ENCODE results near the gene NR2C2. TPM values are rescaled to one million over a fixed set of nuclear protein-coding genes. Genes with fewer than 3 reads are reported as not detected.

The NR2C2 gene
- total RNA-seq, 1 donor from 2014 or later: 43.6 TPM

DNA sequence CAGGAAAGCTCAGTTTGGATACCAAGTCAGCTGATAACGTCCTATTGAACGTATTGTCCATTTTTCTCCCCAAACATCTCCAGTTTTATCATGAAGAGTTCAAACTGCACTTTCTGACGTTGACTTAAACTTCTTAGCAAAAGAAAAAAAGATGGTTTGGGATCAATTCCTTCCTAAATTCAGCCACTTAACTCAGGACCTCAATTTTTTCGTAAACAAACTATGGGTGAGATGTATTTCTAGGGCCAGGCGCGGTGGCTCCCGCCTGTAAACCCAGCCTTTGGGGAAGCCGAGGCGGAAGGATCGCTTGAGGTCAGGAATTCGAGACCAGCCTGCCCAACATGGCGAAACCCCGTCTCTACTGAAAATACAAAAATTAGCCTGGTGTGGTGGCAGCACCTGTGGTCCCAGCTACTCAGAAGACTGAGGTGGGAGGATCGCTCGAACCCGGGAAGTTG is 118.2 kb downstream of the NR2C2 start:
- TF ChIP-seq, protein P1, sequence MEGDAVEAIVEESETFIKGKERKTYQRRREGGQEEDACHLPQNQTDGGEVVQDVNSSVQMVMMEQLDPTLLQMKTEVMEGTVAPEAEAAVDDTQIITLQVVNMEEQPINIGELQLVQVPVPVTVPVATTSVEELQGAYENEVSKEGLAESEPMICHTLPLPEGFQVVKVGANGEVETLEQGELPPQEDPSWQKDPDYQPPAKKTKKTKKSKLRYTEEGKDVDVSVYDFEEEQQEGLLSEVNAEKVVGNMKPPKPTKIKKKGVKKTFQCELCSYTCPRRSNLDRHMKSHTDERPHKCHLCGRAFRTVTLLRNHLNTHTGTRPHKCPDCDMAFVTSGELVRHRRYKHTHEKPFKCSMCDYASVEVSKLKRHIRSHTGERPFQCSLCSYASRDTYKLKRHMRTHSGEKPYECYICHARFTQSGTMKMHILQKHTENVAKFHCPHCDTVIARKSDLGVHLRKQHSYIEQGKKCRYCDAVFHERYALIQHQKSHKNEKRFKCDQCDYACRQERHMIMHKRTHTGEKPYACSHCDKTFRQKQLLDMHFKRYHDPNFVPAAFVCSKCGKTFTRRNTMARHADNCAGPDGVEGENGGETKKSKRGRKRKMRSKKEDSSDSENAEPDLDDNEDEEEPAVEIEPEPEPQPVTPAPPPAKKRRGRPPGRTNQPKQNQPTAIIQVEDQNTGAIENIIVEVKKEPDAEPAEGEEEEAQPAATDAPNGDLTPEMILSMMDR (conservative IDR thresholded peaks at IDR 0.05): no peak
- no peak for DNase-seq (ENCODE audit: extremely low spot score, unreplicated experiment)
- Mint-ChIP-seq H3K4me1 (ENCODE audit: unreplicated experiment) (peaks cover 20% of the 10 kb centered on the region), H3K4me3 (peak overlapping the region; percentile 97), H3K9me3 (peaks cover 3% of the 10 kb centered on the region), H3K27me3 (no peaks in the 10 kb centered on the region), H3K36me3 (peaks cover 13% of the 10 kb centered on the region), H3K27ac (peak overlapping the region; percentile 95)

GRCh38 chr3:15066467-15066866 is 119.1 kb downstream of the NR2C2 start:
- H3K27ac Mint-ChIP-seq: no peak overlapping the region
- peak overlapping the region; percentile 97 for H3K4me3 Mint-ChIP-seq
- H3K4me1 Mint-ChIP-seq (ENCODE audit: unreplicated experiment): peaks cover 20% of the 10 kb centered on the region
- peaks cover 3% of the 10 kb centered on the region for H3K9me3 Mint-ChIP-seq
- TF ChIP-seq, protein P1 (conservative IDR thresholded peaks at IDR 0.05): no peak
- no peak for DNase-seq (ENCODE audit: extremely low spot score, unreplicated experiment)
- no peaks in the 10 kb centered on the region for H3K27me3 Mint-ChIP-seq
- peaks cover 12% of the 10 kb centered on the region for H3K36me3 Mint-ChIP-seq

DNA sequence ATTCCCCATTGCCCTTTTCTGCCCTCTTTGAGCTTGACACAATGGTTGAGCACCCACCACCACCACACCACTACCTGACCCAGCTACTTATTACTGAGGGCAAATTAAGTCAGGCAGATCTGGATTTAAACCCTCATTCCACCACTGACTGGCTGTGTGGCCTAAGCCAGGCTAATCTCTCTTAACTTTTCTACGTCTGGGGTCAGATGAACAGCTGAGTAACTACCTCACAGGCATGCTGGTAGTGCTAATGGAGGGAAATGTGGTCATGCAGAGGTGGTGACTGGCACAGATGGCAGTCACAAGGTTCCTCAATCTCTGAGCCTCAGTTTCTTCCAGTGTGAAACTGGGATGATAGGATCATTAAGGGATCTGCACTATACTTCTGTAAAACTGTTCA is 122.1 kb downstream of the NR2C2 start:
- TF ChIP-seq, protein P1 (conservative IDR thresholded peaks at IDR 0.05): no peak
- DNase-seq (ENCODE audit: extremely low spot score, unreplicated experiment): no peak
- H3K36me3 Mint-ChIP-seq: peaks cover 14% of the 10 kb centered on the region
- H3K27me3 Mint-ChIP-seq: no peaks in the 10 kb centered on the region
- peaks cover 3% of the 10 kb centered on the region for H3K9me3 Mint-ChIP-seq
- H3K4me3 Mint-ChIP-seq: no peak overlapping the region
- H3K4me1 Mint-ChIP-seq (ENCODE audit: unreplicated experiment): peaks cover 9% of the 10 kb centered on the region
- H3K27ac Mint-ChIP-seq: no peak overlapping the region

GRCh38 chr3:15071699-15072098 is 124.3 kb downstream of the NR2C2 start:
- H3K4me1 Mint-ChIP-seq (ENCODE audit: unreplicated experiment): peaks cover 5% of the 10 kb centered on the region
- TF ChIP-seq, protein P1 (conservative IDR thresholded peaks at IDR 0.05): no peak
- H3K27me3 Mint-ChIP-seq: no peaks in the 10 kb centered on the region
- H3K9me3 Mint-ChIP-seq: no peaks in the 10 kb centered on the region
- DNase-seq (ENCODE audit: extremely low spot score, unreplicated experiment): no peak
- no peak overlapping the region for H3K4me3 Mint-ChIP-seq
- peaks cover 11% of the 10 kb centered on the region for H3K36me3 Mint-ChIP-seq
- no peak overlapping the region for H3K27ac Mint-ChIP-seq

GRCh38 chr3:15074500-15074899 is 127.1 kb downstream of the NR2C2 start:
- DNase-seq (ENCODE audit: extremely low spot score, unreplicated experiment): no peak
- no peak overlapping the region for H3K27ac Mint-ChIP-seq
- H3K4me3 Mint-ChIP-seq: no peak overlapping the region
- no peaks in the 10 kb centered on the region for H3K9me3 Mint-ChIP-seq
- H3K4me1 Mint-ChIP-seq (ENCODE audit: unreplicated experiment): no peaks in the 10 kb centered on the region
- peaks cover 14% of the 10 kb centered on the region for H3K36me3 Mint-ChIP-seq
- TF ChIP-seq, protein P1 (conservative IDR thresholded peaks at IDR 0.05): no peak
- no peaks in the 10 kb centered on the region for H3K27me3 Mint-ChIP-seq

DNA sequence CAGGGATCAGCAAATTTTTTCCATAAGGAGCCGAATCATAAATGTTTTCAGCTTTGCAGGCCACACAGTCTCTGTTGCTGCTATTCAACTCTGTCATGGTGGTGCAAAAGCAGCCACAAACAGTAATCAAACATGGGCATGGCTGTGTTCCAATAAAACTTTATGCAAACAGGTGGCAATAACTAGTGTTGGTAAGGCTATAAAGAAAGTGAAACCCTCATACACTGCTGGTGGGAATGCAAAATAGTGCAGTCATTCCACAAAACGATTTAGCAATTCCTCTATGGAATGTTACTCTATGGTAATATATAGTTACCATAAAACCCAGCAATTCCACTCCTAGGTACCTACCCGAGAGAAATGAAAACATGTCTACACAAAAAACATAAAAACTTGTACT is 131.7 kb downstream of the NR2C2 start:
- TF ChIP-seq, protein P1 (conservative IDR thresholded peaks at IDR 0.05): no peak
- Mint-ChIP-seq H3K27ac (no peak overlapping the region), H3K9me3 (no peaks in the 10 kb centered on the region), H3K4me1 (ENCODE audit: unreplicated experiment) (no peaks in the 10 kb centered on the region), H3K4me3 (no peak overlapping the region), H3K36me3 (peaks cover 31% of the 10 kb centered on the region), H3K27me3 (no peaks in the 10 kb centered on the region)
- DNase-seq (ENCODE audit: extremely low spot score, unreplicated experiment): no peak

Data from type B pancreatic cell (in vitro differentiated cells).